Measurements from ENCODE around the gene PTPN18.

DNA sequence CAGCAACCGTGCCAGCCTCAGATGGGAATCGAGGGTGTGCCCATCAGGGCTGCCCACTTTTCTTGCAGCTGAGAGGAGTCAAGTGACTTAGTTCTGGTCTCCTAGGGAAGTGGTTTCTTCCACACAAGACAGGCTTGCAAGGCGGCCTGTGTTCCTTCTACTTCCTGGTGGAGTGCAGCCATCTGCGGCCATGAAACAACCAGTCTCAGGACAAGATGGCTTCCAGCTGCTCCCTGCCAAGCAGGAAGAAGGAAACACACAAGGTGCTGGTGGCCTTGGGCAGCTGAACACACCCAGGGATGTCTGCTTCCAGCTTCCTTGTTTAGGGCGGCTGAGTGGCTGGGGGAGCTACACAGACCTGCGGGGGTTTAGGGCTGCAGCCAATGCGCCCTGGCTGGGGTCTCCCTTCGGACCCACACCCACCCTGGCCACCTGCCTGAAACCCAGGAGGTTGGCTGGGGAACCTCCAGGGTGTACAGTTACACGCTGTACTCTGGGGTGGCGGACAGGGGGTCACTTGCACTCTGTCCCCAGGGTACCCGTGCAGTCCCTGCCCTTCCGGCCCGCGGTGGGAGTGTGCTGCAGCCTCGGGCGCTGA, 34.7 kb downstream of the PTPN18 start:
- no peak for TF ChIP-seq CTCF (conservative IDR thresholded peaks at IDR 0.05 in 1 of 2, IDR thresholded peaks at IDR 0.05 in 1 of 2; ENCODE audit: low read depth in 1 of 2, low read length in 2 of 2)
- no peak for TF ChIP-seq EZH2 (IDR thresholded peaks at IDR 0.05; ENCODE audit: low read length, missing control alignments)
